NCI-H2107 treated with DMSO at 0.1 percent for 48 hours (cell line): Measurements from ENCODE around the gene EML5.
A peak's percentile ranks its signal among the peaks of the same experiment; 100 is the strongest.
"Not testable (repeated sequence)": the region's sequence is repeated elsewhere in the genome, so short reads cannot be mapped to it uniquely, and the experiment has no call there.

Source experiments
- DNase-seq: peaks from one replicate; lab custom pipeline; 2025; ENCODE audit not compliant: unreplicated experiment; lab: John Stamatoyannopoulos, UW

The EML5 gene

GRCh38 chr14:88804035-88804434 lies 11.3 kb upstream of the EML5 start:
- DNase-seq = no peak

DNA sequence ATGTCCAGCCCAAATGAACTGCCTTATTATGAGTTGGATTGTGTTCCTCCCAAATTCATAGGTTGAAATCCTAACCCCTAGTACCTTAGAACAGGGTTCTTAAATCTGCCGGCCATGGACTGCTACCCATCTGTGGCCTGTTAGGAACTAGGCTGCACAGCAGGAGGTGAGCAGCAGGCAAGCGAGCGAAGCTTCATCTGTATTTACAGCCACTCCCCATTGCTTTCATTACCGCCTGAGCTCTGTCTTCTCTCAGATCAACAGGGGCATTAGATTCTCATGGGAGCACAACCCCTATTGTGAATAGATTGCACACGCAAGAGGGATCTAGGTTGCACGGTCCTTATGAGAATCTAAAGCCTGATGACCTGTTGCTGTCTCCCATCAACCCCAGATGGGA lies 9.8 kb upstream of the EML5 start:
- no peak for DNase-seq

DNA sequence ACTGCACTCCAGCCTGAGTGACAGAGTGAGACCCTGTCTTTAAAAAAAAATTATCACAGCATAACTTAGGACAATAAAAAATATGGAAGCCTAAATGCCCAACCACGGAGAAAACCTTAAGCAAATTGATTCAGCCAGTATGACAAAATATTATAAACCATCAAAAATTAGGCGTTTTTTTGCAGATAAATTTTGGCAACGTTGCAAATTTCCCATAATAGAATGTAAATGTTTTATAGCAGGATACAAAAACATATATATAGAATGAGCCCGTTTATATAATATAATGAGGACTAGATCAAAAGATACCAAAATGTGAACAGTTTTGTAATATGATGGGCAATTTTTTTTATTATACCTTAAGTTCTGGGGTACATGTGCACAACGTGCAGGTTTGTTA lies 6.8 kb upstream of the EML5 start:
- DNase-seq = no peak

DNA sequence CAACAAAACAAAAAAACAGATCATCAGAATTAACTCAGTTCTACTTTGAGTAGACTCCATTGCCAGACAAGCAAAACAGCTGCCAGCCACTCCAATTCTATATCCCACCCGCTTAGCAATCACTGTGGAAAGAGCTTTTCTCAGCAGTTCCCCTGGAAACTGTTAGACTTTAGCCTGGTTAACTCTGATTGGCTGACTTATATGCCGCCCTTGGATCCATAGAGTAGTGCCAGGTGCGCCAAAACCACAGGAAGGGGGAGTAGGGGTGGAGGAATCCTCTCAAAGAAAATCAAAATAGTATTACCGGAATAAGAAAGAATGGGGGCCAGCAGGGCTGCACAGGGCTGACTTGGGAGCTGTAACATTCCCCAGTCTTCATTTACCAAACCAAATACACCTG lies 5.4 kb upstream of the EML5 start:
- DNase-seq = peak; percentile 95

DNA sequence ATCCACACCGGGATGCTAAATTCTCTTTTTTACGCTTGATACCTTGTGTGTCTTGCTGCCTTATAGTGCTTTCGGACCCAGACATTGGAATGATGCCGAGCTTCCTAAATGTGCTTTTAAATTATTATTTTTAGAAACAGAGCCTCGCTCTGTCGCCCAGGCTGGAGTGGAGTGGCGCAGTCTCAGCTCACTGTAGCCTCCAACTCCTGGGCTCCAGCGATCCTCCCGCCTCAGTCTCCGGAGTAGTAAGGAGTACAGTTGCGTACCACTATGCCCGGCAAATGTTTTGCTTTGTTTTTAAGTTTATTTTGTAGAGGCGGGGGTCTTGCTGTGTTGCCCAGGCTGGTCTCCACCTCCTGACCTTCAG lies 489 bp upstream of the EML5 start:
- DNase-seq = no peak

- DNase-seq = peak; percentile 94
These were observed 902 bp downstream of the EML5 start for GRCh38 chr14:88791629-88792472.

DNA sequence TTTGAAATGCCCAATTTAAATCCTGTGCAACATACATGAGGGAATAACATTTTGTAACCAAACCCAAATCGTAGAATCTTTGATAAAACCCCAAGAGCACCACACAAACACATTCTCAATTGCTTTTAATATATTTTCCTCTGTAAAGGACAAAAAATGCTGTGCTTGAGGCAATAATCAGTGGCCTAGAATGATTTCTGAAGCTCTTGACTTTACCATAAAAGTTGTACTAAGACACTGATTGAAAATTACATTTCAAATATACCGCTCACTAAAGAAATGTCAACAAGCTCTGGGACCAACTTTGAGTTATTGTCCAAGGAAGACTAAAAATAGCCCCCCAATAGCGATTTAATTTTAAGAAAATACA lies 1.5 kb downstream of the EML5 start:
- DNase-seq = no peak

DNA sequence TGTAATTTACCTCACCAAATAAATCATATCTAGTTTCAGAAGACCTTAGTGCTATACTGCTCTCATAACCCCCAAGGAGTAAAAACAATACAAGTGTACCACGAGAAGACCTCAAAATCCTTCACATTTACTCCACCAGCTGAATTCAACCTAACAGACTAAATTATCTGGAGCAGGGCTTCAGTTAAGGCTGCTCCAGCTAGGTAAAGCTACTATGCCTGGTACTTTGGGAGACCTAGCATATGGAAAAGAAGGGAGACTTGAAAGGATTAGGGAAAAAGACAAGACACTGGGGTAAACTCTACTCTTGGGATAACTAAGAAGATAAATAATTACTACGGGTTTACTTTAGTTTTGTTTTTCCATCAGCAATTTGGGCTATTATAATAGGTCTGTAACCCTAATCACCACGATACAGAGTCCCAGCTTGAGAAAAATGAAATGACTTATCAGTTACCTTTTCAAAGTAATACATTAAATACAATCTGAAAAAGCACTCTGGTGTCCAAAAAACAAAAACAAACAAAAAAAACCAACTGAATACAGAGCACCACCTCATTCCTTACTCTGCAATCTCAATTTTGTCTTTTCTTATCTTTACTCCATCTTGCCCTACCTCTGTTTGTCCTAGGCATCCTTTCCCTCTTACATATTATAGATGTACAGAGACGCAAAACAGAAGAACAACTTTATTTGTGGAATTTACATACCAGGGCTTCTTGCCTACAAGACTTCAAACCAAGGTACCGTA lies 2.1 kb downstream of the EML5 start:
- no peak for DNase-seq

DNA sequence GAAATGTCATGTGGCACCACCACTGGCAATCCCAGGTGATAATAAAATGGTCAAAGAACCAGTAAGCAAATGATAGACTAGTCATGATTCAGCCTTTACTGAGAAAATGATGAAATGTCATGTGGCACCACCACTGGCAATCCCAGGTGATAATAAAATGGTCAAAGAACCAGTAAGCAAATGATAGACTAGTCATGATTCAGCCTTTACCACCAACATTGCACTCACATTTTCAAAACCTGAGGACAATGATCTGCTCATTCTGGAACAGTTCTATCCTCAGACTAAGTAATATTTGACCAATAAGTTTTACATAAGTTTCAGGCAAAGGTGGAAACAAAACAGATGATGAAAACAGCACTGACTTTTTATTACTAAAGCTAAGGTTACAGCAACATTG lies 3.2 kb downstream of the EML5 start:
- DNase-seq = not testable (repeated sequence)

- DNase-seq = no peak
These were observed 6.0 kb downstream of the EML5 start for GRCh38 chr14:88786715-88787114.

- no peak for DNase-seq
These were observed 6.8 kb downstream of the EML5 start for GRCh38 chr14:88785911-88786310.

GRCh38 chr14:88775532-88775931 lies 17.2 kb downstream of the EML5 start:
- DNase-seq = no peak

GRCh38 chr14:88770736-88771135 lies 22.0 kb downstream of the EML5 start:
- no peak for DNase-seq

GRCh38 chr14:88765130-88765529 lies 27.6 kb downstream of the EML5 start:
- DNase-seq = no peak

DNA sequence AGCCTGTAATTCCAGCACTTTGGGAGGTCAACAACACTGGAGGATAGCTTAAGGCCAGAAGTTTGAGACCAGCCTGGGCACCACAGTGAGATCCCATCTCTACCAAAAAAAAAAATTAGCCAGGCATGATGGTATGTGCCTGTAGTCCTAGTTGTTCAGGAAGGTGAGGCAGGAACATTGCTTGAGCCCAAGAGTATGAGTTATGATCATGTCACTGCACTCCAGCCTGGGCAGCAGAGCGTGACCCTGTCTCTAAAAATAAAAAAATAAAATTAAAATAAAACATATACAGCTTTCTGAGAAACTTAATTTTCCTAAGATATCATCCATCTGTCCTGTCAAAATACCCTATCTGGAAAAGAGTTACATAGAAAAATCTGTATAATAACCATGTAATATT lies 38.9 kb downstream of the EML5 start:
- DNase-seq = no peak

DNA sequence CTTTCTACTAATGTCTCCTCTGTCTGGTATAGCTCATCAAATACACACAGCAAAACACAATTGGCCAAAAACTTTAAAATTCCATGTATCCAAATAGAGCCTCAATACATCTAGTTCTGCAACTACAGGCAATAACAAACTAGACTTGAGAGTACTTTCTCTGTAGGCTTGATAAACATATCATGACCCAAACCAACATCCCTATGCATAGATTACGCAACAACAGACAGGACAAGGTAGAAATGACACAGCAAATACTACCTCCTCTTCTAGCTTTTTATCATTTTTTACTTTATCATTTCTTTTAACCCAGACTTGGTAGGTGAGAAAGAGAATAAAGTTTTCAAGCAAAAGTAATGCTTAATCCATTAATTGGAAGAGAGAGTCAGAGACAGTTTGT lies 41.8 kb downstream of the EML5 start:
- no peak for DNase-seq

GRCh38 chr14:88750413-88750812 lies 42.3 kb downstream of the EML5 start:
- DNase-seq = no peak

DNA sequence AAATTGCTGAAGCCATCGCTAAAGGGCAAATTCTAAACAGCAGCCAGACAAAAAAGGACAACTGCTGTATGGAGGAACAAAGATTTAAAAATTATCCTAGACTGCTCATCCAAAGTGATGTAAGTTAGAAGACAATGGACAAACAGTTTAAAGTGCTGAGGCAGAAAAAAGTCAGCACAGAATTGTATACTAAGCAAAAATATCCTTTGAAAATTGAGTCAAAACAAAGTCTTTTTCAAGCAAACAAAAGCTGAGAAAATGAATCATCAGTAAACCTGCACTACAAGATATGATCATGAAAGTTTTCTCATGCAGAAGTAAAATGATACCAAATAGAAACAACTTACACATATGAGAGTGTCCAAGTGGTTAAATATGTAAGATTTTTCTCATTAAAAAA lies 43.6 kb downstream of the EML5 start:
- no peak for DNase-seq

GRCh38 chr14:88748288-88748687 lies 44.5 kb downstream of the EML5 start:
- DNase-seq = no peak

DNA sequence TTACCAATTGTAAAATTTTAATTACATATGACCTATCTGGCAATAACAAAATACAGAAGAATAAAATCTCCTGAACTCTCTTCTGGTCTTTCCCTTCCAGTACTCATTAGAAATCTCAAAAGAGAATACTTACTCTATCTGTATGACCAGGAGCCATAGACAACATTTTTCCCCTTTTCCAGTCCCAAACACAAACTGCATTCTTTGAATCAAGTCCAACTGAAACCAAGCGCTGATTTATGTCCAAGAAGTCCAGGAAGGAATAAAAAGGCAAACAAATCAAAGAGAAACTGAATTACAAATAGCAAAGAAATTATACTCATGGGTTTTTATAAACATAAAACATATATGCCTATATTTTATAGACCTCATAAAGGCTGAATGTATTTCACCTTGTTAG lies 46.7 kb downstream of the EML5 start:
- DNase-seq = no peak

DNA sequence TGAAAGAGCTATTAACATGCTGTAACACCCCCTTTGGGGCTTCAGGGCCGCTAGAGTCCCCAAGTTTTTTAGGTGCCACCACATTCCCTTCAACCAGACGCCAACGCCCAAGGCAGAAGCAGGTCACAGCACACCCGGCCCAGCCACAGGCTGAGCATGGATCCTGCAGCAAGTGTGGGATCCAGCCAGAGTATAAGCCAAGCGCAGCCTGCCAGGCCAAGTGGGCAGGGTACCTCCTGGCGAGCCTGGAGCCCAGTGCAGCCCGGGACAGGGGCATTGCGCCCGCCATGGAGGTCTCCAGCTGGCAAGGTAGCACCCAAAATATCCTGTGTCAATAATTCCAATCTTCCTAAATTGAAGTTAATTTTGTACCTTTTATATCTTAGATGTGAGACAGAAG lies 55.5 kb downstream of the EML5 start:
- DNase-seq = no peak

GRCh38 chr14:88733121-88733520 lies 59.6 kb downstream of the EML5 start:
- no peak for DNase-seq

GRCh38 chr14:88729159-88729558 lies 63.6 kb downstream of the EML5 start:
- no peak for DNase-seq
